Measurements from ENCODE around the gene CDH12.

GRCh38 chr5:21826884-21827283, 1026.3 kb downstream of the CDH12 start:
- TF ChIP-seq CTCF (IDR thresholded peaks at IDR 0.05; ENCODE audit: low read length) (no peak), EZH2 (IDR thresholded peaks at IDR 0.05; ENCODE audit: borderline replicate concordance, low read length) (no peak)

All from OCI-LY1 (cell line).